PC-3 (cell line): ENCODE results near the gene SLC39A11.

ENCODE experiments used
- CTCF ChIP-seq: fragments of 300-600 bp; sonication (generic); conservative IDR thresholded peaks from 2 replicates; pipeline ENCODE4 v1.5.1; 2017; ENCODE audit warnings: antibody characterized with exemption, low read depth, mild to moderate bottlenecking, low read length
- EZH2phosphoT487 ChIP-seq: fragments of 300-600 bp; sonication (generic); IDR thresholded peaks from 2 replicates; pipeline ENCODE4 v1.6.1; 2018; ENCODE audit warnings: mild to moderate bottlenecking, antibody characterized with exemption, low read length, borderline replicate concordance

GRCh38 chr17:72852277-72852938, 240.1 kb downstream of the SLC39A11 start:
- TF ChIP-seq CTCF (no peak), EZH2phosphoT487 (no peak)
